GM23248 (cell line): ENCODE results near the gene ARHGEF28.

ENCODE experiments used
- EZH2 ChIP-seq: fragments of 200-600 bp; sonication (generic); IDR thresholded peaks from 2 replicates; pipeline ENCODE4 v1.6.1; 2018; ENCODE audit warnings: antibody characterized with exemption, mild to moderate bottlenecking; ENCODE audit not compliant: insufficient read depth, poor library complexity, severe bottlenecking
- EZH2phosphoT487 ChIP-seq: fragments of 200-600 bp; sonication (generic); IDR thresholded peaks from 2 replicates; pipeline ENCODE4 v1.6.1; 2018; ENCODE audit warnings: antibody characterized with exemption, moderate library complexity, mild to moderate bottlenecking, low read depth; ENCODE audit not compliant: insufficient read depth

GRCh38 chr5:73599380-73599779 lies 26.6 kb upstream of the ARHGEF28 start:
- TF ChIP-seq EZH2phosphoT487: no peak
- TF ChIP-seq EZH2: no peak
